ENCODE data around the gene APOO. TPM values are rescaled to one million over a fixed set of nuclear protein-coding genes. Genes with fewer than 3 reads are reported as not detected.

APOO gene
- total and polyA plus RNA-seq, 2 experiments from 2014 or later = 32.8 to 72.4 TPM

DNA sequence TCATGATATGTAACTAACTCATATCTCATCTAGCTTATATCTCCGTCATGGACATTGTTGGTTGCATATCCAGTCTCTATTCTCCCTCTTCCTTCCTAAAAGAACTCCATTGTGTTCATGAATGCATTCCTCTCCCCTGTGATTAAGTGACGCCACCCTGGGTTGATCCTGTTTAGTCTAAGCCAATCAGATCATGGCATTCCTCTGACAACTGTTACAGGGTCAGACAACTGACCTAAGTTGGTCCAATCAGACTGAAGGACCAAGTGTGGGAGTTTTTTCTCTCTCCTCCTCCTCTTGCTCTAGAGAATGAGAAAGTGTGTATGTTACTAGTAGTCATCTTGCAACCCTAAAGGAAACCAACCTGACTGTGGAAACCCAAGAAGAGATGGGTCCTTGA is 3.6 kb downstream of the APOO start:
- H3K4me2 ChIP-seq = no peak overlapping the region
- Mint-ChIP-seq H3K27ac (no peak overlapping the region), H3K4me1 (peaks cover 22% of the 10 kb centered on the region; the same call in 2 of the 3 replicates), H3K9me3 (no peaks in the 10 kb centered on the region), H3K4me3 (no peak overlapping the region), H3K27me3 (ENCODE audit: insufficient read depth, low read depth, poor library complexity) (no peaks in the 10 kb centered on the region), H3K36me3 (ENCODE audit: low read depth) (0 out of 3 replicates have a peak, but pooled peaks cover 3% of the 10 kb centered on the region)
- no peaks in the 10 kb centered on the region for H4K20me1 ChIP-seq (replicated peaks; ENCODE audit: insufficient read depth)
- H3K4me1 ChIP-seq (ENCODE audit: insufficient read depth) = peaks cover 22% of the 10 kb centered on the region
- H3K9me2 ChIP-seq (ENCODE audit: insufficient read depth) = no peaks in the 10 kb centered on the region
- TF ChIP-seq EZH2 (IDR thresholded peaks at IDR 0.05; ENCODE audit: low read depth, unreplicated experiment) (no peak), STAT1 (IDR thresholded peaks at IDR 0.05; ENCODE audit: unreplicated experiment) (no peak), CREB1 (CRISPR knock-in tag; IDR thresholded peaks at IDR 0.05; ENCODE audit: low read depth) (no peak), ZNF114 (CRISPR knock-in tag; IDR thresholded peaks at IDR 0.05) (no peak), NANOG (IDR thresholded peaks at IDR 0.05; ENCODE audit: borderline replicate concordance) (no peak), EZH2phosphoT487 (IDR thresholded peaks at IDR 0.05; ENCODE audit: unreplicated experiment) (no peak), ZNF331 (CRISPR knock-in tag; IDR thresholded peaks at IDR 0.05; ENCODE audit: low read depth) (no peak), JUNB (IDR thresholded peaks at IDR 0.05; ENCODE audit: unreplicated experiment) (no peak), POLR2AphosphoS5 (IDR thresholded peaks at IDR 0.05; ENCODE audit: low read depth) (no peak)
- TF ChIP-seq, protein P1, sequence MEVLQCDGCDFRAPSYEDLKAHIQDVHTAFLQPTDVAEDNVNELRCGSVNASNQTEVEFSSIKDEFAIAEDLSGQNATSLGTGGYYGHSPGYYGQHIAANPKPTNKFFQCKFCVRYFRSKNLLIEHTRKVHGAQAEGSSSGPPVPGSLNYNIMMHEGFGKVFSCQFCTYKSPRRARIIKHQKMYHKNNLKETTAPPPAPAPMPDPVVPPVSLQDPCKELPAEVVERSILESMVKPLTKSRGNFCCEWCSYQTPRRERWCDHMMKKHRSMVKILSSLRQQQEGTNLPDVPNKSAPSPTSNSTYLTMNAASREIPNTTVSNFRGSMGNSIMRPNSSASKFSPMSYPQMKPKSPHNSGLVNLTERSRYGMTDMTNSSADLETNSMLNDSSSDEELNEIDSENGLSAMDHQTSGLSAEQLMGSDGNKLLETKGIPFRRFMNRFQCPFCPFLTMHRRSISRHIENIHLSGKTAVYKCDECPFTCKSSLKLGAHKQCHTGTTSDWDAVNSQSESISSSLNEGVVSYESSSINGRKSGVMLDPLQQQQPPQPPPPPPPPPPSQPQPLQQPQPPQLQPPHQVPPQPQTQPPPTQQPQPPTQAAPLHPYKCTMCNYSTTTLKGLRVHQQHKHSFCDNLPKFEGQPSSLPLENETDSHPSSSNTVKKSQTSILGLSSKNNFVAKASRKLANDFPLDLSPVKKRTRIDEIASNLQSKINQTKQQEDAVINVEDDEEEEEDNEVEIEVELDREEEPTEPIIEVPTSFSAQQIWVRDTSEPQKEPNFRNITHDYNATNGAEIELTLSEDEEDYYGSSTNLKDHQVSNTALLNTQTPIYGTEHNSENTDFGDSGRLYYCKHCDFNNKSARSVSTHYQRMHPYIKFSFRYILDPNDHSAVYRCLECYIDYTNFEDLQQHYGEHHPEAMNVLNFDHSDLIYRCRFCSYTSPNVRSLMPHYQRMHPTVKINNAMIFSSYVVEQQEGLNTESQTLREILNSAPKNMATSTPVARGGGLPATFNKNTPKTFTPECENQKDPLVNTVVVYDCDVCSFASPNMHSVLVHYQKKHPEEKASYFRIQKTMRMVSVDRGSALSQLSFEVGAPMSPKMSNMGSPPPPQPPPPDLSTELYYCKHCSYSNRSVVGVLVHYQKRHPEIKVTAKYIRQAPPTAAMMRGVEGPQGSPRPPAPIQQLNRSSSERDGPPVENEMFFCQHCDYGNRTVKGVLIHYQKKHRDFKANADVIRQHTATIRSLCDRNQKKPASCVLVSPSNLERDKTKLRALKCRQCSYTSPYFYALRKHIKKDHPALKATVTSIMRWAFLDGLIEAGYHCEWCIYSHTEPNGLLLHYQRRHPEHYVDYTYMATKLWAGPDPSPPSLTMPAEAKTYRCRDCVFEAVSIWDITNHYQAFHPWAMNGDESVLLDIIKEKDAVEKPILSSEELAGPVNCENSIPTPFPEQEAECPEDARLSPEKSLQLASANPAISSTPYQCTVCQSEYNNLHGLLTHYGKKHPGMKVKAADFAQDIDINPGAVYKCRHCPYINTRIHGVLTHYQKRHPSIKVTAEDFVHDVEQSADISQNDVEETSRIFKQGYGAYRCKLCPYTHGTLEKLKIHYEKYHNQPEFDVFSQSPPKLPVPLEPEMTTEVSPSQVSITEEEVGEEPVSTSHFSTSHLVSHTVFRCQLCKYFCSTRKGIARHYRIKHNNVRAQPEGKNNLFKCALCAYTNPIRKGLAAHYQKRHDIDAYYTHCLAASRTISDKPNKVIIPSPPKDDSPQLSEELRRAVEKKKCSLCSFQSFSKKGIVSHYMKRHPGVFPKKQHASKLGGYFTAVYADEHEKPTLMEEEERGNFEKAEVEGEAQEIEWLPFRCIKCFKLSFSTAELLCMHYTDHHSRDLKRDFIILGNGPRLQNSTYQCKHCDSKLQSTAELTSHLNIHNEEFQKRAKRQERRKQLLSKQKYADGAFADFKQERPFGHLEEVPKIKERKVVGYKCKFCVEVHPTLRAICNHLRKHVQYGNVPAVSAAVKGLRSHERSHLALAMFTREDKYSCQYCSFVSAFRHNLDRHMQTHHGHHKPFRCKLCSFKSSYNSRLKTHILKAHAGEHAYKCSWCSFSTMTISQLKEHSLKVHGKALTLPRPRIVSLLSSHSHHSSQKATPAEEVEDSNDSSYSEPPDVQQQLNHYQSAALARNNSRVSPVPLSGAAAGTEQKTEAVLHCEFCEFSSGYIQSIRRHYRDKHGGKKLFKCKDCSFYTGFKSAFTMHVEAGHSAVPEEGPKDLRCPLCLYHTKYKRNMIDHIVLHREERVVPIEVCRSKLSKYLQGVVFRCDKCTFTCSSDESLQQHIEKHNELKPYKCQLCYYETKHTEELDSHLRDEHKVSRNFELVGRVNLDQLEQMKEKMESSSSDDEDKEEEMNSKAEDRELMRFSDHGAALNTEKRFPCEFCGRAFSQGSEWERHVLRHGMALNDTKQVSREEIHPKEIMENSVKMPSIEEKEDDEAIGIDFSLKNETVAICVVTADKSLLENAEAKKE (CRISPR knock-in tag; IDR thresholded peaks at IDR 0.05) = no peak
- TF ChIP-seq, protein P2, sequence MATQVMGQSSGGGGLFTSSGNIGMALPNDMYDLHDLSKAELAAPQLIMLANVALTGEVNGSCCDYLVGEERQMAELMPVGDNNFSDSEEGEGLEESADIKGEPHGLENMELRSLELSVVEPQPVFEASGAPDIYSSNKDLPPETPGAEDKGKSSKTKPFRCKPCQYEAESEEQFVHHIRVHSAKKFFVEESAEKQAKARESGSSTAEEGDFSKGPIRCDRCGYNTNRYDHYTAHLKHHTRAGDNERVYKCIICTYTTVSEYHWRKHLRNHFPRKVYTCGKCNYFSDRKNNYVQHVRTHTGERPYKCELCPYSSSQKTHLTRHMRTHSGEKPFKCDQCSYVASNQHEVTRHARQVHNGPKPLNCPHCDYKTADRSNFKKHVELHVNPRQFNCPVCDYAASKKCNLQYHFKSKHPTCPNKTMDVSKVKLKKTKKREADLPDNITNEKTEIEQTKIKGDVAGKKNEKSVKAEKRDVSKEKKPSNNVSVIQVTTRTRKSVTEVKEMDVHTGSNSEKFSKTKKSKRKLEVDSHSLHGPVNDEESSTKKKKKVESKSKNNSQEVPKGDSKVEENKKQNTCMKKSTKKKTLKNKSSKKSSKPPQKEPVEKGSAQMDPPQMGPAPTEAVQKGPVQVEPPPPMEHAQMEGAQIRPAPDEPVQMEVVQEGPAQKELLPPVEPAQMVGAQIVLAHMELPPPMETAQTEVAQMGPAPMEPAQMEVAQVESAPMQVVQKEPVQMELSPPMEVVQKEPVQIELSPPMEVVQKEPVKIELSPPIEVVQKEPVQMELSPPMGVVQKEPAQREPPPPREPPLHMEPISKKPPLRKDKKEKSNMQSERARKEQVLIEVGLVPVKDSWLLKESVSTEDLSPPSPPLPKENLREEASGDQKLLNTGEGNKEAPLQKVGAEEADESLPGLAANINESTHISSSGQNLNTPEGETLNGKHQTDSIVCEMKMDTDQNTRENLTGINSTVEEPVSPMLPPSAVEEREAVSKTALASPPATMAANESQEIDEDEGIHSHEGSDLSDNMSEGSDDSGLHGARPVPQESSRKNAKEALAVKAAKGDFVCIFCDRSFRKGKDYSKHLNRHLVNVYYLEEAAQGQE (IDR thresholded peaks at IDR 0.05; ENCODE audit: unreplicated experiment) = no peak
- TF ChIP-seq, protein P3, sequence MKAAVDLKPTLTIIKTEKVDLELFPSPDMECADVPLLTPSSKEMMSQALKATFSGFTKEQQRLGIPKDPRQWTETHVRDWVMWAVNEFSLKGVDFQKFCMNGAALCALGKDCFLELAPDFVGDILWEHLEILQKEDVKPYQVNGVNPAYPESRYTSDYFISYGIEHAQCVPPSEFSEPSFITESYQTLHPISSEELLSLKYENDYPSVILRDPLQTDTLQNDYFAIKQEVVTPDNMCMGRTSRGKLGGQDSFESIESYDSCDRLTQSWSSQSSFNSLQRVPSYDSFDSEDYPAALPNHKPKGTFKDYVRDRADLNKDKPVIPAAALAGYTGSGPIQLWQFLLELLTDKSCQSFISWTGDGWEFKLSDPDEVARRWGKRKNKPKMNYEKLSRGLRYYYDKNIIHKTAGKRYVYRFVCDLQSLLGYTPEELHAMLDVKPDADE (IDR thresholded peaks at IDR 0.05) = no peak
- TF ChIP-seq, protein P4, sequence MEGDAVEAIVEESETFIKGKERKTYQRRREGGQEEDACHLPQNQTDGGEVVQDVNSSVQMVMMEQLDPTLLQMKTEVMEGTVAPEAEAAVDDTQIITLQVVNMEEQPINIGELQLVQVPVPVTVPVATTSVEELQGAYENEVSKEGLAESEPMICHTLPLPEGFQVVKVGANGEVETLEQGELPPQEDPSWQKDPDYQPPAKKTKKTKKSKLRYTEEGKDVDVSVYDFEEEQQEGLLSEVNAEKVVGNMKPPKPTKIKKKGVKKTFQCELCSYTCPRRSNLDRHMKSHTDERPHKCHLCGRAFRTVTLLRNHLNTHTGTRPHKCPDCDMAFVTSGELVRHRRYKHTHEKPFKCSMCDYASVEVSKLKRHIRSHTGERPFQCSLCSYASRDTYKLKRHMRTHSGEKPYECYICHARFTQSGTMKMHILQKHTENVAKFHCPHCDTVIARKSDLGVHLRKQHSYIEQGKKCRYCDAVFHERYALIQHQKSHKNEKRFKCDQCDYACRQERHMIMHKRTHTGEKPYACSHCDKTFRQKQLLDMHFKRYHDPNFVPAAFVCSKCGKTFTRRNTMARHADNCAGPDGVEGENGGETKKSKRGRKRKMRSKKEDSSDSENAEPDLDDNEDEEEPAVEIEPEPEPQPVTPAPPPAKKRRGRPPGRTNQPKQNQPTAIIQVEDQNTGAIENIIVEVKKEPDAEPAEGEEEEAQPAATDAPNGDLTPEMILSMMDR (conservative IDR thresholded peaks at IDR 0.05; ENCODE audit: low read depth in 2 of 2) = no peak
- DNase-seq (ENCODE audit: low spot score) (no peak), ATAC-seq (no peak)
- H3K36me3 ChIP-seq (ENCODE audit: insufficient read depth) = no peaks in the 10 kb centered on the region
- H3K27ac ChIP-seq (ENCODE audit: low read depth) = no peak overlapping the region
- H3K79me2 ChIP-seq (replicated peaks; ENCODE audit: insufficient read depth) = peaks cover 39% of the 10 kb centered on the region
- H2AFZ ChIP-seq = no peak overlapping the region
- no peaks in the 10 kb centered on the region; the same call in 1 of the 2 replicates for H3F3A ChIP-seq (replicated peaks; ENCODE audit: low read depth)
- H3K27me3 ChIP-seq (ENCODE audit: insufficient read depth) = no peaks in the 10 kb centered on the region
- H3K4me3 ChIP-seq = no peak overlapping the region
